Endothelial cell of umbilical vein (primary cell): ENCODE measurements around the gene PCTP.

Source experiments
- CTCF ChIP-seq, 2 donors: IDR thresholded peaks; 1 replicate in 1 of 2; 2 replicates in 1 of 2; pipeline ENCODE4 v1.5.1; 2011; ENCODE audit warnings: low read length in 2 of 2, mild to moderate bottlenecking in 2 of 2, moderate library complexity in 2 of 2, control low read depth in 1 of 2, inconsistent platforms in 1 of 2, low read depth in 1 of 2; ENCODE audit not compliant: insufficient read depth in 1 of 2; ENCODE audit errors: extremely low read depth in 1 of 2
- MAX ChIP-seq: IDR thresholded peaks from 2 replicates; pipeline ENCODE4 v1.6.1; 2011; ENCODE audit not compliant: insufficient read depth, insufficient read length

DNA sequence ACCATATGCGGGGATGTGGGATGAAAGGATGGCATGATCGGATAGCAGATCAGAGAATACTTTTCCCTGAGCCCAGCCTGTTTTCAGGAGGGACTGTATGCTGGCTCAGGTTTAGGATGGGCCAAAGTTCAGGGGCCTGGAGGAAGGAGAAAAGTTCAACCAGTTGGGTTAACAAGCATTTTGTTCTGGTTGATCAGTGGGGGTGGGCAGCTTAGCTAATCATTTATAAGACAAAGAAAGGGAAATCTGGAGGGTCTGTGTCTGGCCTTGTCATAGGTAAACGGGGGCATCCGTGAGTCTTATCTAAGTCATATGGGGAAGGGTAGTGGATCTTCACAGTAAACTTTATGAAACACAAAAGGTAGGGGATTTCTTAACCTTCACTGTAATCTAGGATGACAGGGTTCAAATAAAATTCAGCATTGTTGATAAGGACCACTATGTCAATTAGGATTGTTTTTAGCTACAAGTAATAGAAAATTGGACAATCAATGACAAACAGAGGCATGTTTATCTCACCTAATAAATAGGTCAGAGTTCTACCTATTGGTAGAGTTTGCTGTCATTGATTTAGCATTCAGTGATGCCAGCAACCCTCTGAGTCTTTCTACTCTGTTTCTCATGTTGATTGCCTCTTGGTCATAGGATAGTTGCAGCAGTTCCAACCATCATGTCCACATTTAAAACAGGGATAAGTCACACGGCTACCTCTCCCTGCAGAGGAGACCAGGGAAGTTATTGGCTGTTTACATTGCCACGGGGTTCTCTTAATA, 11.4 kb downstream of the PCTP start:
- no peak for TF ChIP-seq MAX
- TF ChIP-seq CTCF (IDR thresholded peaks at IDR 0.05; ENCODE audit: extremely low read depth in 1 of 2, insufficient read depth in 1 of 2, low read depth in 1 of 2, low read length in 2 of 2): no peak
